NB4 (cell line): ENCODE measurements around the gene HTT.
A peak's percentile ranks its signal among the peaks of the same experiment; 100 is the strongest.

Source experiments
- DNase-seq: peaks from one replicate; pipeline ENCODE4 v3.0.0; 2010; ENCODE audit warnings: low read depth
- H3K4me3 ChIP-seq: one replicate; pipeline ENCODE4 v1.5.1; 2011; ENCODE audit warnings: mild to moderate bottlenecking, low read depth, low read length, moderate library complexity
- CTCF ChIP-seq: IDR thresholded peaks from one replicate; pipeline ENCODE4 v1.5.1; 2012; ENCODE audit warnings: low read depth, low read length
- MYC ChIP-seq: IDR thresholded peaks from 2 replicates; pipeline ENCODE4 v1.6.1; 2011; ENCODE audit warnings: low read depth, low read length
- POLR2A ChIP-seq: IDR thresholded peaks from 2 replicates; pipeline ENCODE4 v1.6.1; 2011; ENCODE audit warnings: mild to moderate bottlenecking; ENCODE audit not compliant: insufficient read length; ENCODE audit errors: extremely low read depth
- TF ChIP-seq, protein P1 (sequence below): IDR thresholded peaks from 2 replicates; pipeline ENCODE4 v1.6.1; 2011; ENCODE audit warnings: low read depth, low read length

The HTT gene

GRCh38 chr4:3192827-3193226, 118.3 kb downstream of the HTT start:
- H3K4me3 ChIP-seq, result no peak overlapping the region
- DNase-seq, result no peak
- TF ChIP-seq, protein P1, sequence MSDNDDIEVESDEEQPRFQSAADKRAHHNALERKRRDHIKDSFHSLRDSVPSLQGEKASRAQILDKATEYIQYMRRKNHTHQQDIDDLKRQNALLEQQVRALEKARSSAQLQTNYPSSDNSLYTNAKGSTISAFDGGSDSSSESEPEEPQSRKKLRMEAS, result no peak
- TF ChIP-seq MYC, result no peak
- no peak for TF ChIP-seq POLR2A
- no peak for TF ChIP-seq CTCF

GRCh38 chr4:3193531-3194203, 119.2 kb downstream of the HTT start:
- no peak overlapping the region for H3K4me3 ChIP-seq
- TF ChIP-seq MYC (no peak), CTCF (no peak), POLR2A (no peak)
- TF ChIP-seq, protein P1, result no peak
- DNase-seq, result peak; percentile 37

- TF ChIP-seq MYC, result no peak
- TF ChIP-seq POLR2A, result no peak
- TF ChIP-seq, protein P1, result no peak
- no peak for TF ChIP-seq CTCF
- H3K4me3 ChIP-seq, result no peak overlapping the region
- no peak for DNase-seq
Measured at GRCh38 chr4:3196670-3197359, 122.3 kb downstream of the HTT start.

DNA sequence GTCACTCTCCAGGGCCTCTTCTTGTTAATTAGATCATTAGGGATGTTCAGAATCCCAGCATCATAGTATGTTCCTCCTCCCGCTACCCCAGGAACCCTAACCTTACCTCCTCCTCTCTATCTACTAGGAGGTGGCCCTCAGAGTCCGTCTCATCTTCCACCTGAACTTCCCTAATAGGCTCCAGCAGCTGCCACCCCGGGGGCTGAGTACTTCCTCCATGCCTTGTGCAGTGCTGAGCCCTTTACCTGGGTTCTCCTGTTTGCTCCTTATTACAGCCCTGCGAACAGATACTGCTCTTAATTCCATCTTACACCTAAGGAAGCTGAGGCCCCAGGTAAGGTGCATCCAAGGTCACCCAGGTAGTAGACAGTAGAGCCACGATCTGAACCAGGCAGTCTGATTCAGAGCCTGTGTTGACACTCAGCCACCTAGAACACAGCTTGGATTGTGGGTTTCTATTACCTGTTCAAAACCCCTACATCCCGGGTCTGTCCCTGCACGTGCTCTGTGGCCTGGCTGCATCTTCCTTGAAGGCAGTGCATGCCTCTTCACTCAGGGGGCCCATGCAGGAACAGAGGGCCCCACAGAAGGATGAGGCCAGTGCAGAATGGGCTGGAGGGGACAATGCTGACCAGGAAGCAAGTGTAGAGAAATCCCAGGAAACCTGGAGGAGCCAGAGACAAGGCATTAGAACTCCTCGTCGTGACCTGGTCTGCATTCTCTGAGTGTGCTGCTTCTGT, 123.1 kb downstream of the HTT start:
- DNase-seq, result no peak
- no peak overlapping the region for H3K4me3 ChIP-seq
- TF ChIP-seq MYC (no peak), POLR2A (no peak), CTCF (no peak)
- TF ChIP-seq, protein P1, result no peak

GRCh38 chr4:3198906-3199305, 124.4 kb downstream of the HTT start:
- H3K4me3 ChIP-seq, result no peak overlapping the region
- DNase-seq, result no peak
- no peak for TF ChIP-seq MYC
- no peak for TF ChIP-seq POLR2A
- TF ChIP-seq, protein P1, result no peak
- TF ChIP-seq CTCF, result no peak
